ENCODE results near the gene POC1A.

DNA sequence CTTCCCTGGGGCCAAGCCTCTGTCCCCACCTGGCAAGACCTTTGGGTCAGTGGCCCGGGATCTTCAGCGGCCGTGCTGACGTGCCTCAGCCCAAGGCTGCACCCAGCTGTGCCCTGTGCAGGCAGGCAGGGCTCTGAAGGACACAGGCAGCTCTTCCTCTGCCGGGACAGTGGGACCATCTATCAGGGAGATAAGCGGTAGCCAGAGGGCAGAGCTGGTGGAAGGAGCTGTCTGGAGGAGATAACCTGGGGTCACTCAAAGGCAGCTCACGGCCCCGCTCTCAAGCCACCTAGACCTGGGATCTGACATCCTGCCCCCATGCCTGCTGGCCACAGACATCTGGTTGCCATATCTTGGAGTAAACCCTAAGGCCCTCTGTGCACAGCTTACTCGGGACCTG lies 125.2 kb downstream of the POC1A start:
- TF ChIP-seq CTCF (conservative IDR thresholded peaks at IDR 0.05) (no peak), EZH2 (IDR thresholded peaks at IDR 0.05; ENCODE audit: low read depth) (no peak)

Data from PC-9 (cell line).